Karpas-422 (cell line): Measurements from ENCODE around the gene AGXT2. TPM values are rescaled to one million over a fixed set of nuclear protein-coding genes. Genes with fewer than 3 reads are reported as not detected.

Experiments used
- DNase-seq: peaks from one replicate; pipeline ENCODE4 v3.0.0-alpha.2; 2015
- H2AFZ ChIP-seq: fragments of 200-600 bp; sonication (generic); 2 replicates; pipeline ENCODE4 v1.6.1; 2014; ENCODE audit warnings: antibody characterized with exemption, low read length, mixed read lengths
- H3K27ac ChIP-seq: fragments of 200-600 bp; sonication (generic); 2 replicates; pipeline ENCODE4 v1.5.1; 2014; ENCODE audit warnings: mild to moderate bottlenecking, low read length, moderate library complexity
- H3K27me3 ChIP-seq: fragments of 200-600 bp; sonication (generic); 2 replicates; pipeline ENCODE4 v1.6.1; 2014; ENCODE audit warnings: low read length, mixed read lengths
- H3K36me3 ChIP-seq: fragments of 200-600 bp; sonication (generic); 2 replicates; pipeline ENCODE4 v1.6.1; 2014; ENCODE audit warnings: low read length, mixed read lengths; ENCODE audit not compliant: insufficient read depth
- H3K4me1 ChIP-seq: fragments of 200-600 bp; sonication (generic); 2 replicates; pipeline ENCODE4 v1.6.1; 2014; ENCODE audit warnings: mild to moderate bottlenecking, low read length, mixed read lengths
- H3K4me2 ChIP-seq: fragments of 200-600 bp; sonication (generic); 2 replicates; pipeline ENCODE4 v1.6.1; 2014; ENCODE audit warnings: low read length, low read depth, mild to moderate bottlenecking; ENCODE audit not compliant: poor library complexity, severe bottlenecking
- H3K4me3 ChIP-seq: fragments of 200-600 bp; sonication (generic); 2 replicates; pipeline ENCODE4 v1.5.1; 2014; ENCODE audit warnings: mild to moderate bottlenecking, antibody characterized with exemption, low read length, mixed read lengths
- H3K79me2 ChIP-seq: fragments of 200-600 bp; sonication (generic); 2 replicates; pipeline ENCODE4 v1.6.1; 2014; ENCODE audit warnings: mild to moderate bottlenecking, low read length, mixed read lengths
- H3K9ac ChIP-seq: fragments of 200-600 bp; sonication (generic); 2 replicates; pipeline ENCODE4 v1.6.0; 2014; ENCODE audit warnings: low read length
- H3K9me2 ChIP-seq: fragments of 200-600 bp; sonication (generic), shearing (Covaris generic); replicated peaks from 2 replicates; pipeline ENCODE4 v1.6.0; 2014; ENCODE audit warnings: mild to moderate bottlenecking, low read length, moderate library complexity; ENCODE audit not compliant: insufficient read depth
- H3K9me3 ChIP-seq: fragments of 300-700, 200-600 bp; sonication (generic); 2 replicates; pipeline ENCODE4 v1.6.1; 2014; ENCODE audit warnings: low read length, mixed read lengths
- H4K20me1 ChIP-seq: fragments of 200-600 bp; sonication (generic); 2 replicates; pipeline ENCODE4 v1.6.1; 2014; ENCODE audit warnings: mild to moderate bottlenecking, antibody characterized with exemption, low read length, low read depth; ENCODE audit not compliant: insufficient read depth
- total RNA-seq: library from RNA; depleted of rRNA; stranded (reverse); fragments of >200 nt; shearing (Covaris generic); gene quantifications from 2 replicates; pipeline ENCODE4 v1.2.3, GENCODE V29; 2014; ENCODE audit warnings: low replicate concordance; rRNA removed

Gene AGXT2, protein sequence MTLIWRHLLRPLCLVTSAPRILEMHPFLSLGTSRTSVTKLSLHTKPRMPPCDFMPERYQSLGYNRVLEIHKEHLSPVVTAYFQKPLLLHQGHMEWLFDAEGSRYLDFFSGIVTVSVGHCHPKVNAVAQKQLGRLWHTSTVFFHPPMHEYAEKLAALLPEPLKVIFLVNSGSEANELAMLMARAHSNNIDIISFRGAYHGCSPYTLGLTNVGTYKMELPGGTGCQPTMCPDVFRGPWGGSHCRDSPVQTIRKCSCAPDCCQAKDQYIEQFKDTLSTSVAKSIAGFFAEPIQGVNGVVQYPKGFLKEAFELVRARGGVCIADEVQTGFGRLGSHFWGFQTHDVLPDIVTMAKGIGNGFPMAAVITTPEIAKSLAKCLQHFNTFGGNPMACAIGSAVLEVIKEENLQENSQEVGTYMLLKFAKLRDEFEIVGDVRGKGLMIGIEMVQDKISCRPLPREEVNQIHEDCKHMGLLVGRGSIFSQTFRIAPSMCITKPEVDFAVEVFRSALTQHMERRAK
- total RNA-seq = not detected in 2 replicates

DNA sequence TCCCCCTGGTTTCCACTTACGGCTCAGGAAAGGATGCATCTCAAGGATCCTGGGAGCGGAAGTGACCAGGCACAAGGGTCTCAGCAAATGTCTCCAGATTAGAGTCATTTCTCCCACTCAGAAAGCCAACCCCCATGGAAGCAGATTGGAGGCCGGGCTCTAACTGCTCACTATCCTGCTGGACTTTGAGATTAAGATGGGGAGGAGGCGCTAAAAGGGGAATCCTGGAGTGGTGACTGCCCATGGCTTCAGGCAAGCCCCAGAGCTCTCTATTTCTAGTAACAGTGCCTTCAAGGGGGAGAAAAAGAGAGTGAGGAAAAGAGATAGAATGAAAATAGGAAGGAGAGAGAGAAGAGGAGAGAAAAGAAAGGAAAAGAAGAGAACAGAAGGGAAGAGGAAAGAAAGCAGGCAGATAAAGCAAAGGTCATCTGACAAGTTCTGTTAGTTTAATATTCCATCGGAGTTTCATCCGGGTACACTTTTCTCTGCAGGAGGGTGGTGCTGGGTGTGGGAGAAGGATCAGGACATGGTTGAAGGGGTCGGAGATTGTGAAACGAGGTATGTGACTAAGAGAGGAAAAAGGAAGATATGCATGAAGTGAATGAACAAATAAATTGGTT is at the start of gene AGXT2:
TSS of gene AGXT2 (minus strand) at position 165 of the 620 bp plus-strand sequence. CDS start at position 108, 57 bp downstream.
- H3K9ac ChIP-seq = no peak within 1 kb of the TSS
- H3K4me1 ChIP-seq = no peaks in the 10 kb centered on the region
- no peaks in the 10 kb centered on the region for H3K9me3 ChIP-seq
- H3K4me3 ChIP-seq = no peak within 1 kb of the TSS
- no peaks in the 10 kb centered on the region for H4K20me1 ChIP-seq
- no peak for DNase-seq
- no peaks in the 10 kb centered on the region for H3K36me3 ChIP-seq
- no peak within 1 kb of the TSS for H3K27ac ChIP-seq
- H3K79me2 ChIP-seq = no peaks in the 10 kb centered on the region
- H3K4me2 ChIP-seq = no peak within 1 kb of the TSS
- H2AFZ ChIP-seq = no peak within 1 kb of the TSS
- H3K9me2 ChIP-seq = no peaks in the 10 kb centered on the region
- H3K27me3 ChIP-seq = no peaks in the 10 kb centered on the region

DNA sequence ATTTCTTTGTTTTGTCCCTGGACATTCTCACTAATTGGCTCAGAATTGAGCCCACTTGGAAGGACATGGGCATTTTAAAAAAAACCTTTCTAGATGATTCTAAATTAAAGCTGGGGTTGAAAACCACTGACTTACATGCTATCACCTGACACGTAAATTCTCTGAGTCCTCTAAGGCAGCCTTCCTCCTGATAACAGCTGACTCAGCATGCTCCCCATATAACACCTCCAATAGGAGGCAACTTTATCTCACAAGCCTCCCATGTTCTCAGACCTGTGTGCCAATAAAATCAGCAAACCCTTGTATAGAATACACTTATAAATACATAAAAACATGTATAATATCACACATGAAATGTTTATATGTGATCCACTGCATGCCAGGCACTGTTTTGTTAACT is 49.2 kb upstream of the AGXT2 start:
- Histone ChIP-seq H3K27ac (no peak overlapping the region), H3K4me2 (no peak overlapping the region), H3K36me3 (no peaks in the 10 kb centered on the region), H3K9me3 (no peaks in the 10 kb centered on the region), H3K9ac (no peak overlapping the region), H3K27me3 (no peaks in the 10 kb centered on the region), H3K4me1 (no peaks in the 10 kb centered on the region), H3K4me3 (no peak overlapping the region), H3K9me2 (no peaks in the 10 kb centered on the region), H3K79me2 (no peaks in the 10 kb centered on the region), H2AFZ (no peak overlapping the region), H4K20me1 (no peaks in the 10 kb centered on the region)
- no peak for DNase-seq

DNA sequence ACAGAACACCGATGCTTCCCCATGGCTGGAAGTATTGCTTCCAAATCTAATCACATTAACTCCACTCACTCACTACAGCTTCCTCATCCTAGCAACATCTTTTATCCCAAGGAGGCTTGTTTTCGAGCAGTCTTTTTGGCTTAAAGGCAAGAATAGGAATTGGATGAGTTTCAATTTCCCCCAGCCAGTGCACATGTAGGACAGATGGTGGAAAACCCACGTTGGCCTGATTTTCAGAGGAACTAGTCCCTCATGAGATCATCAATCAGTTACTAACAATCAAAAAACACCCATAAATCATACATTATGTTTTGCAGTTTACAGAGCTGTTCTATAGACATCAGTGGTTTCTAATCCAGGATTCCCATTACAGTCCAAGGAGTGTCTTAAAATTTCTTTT is 48.5 kb upstream of the AGXT2 start:
- Histone ChIP-seq H3K27ac (no peak overlapping the region), H3K9ac (no peak overlapping the region), H3K9me2 (no peaks in the 10 kb centered on the region), H3K27me3 (no peaks in the 10 kb centered on the region), H4K20me1 (no peaks in the 10 kb centered on the region), H3K36me3 (no peaks in the 10 kb centered on the region), H2AFZ (no peak overlapping the region), H3K4me1 (no peaks in the 10 kb centered on the region), H3K4me3 (no peak overlapping the region), H3K79me2 (no peaks in the 10 kb centered on the region), H3K4me2 (no peak overlapping the region), H3K9me3 (no peaks in the 10 kb centered on the region)
- no peak for DNase-seq

DNA sequence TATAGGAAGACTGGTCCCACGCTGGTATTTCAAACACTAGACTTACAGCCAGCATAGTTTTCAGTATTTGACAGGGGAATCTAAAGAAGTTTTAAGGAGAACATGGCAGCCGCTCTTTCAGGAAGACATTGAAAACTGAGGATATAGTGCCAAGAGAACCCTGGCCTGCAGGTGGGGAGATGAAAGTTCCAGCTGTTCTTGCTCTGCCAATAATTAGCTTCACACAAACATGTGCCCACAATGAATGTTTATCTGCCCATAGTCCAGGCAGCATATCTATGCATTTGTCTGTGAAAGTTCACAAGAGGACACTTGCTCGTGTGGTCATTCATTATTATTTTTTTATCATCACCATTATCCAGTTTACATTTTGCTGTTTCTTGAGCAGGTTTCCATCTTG is 47.6 kb upstream of the AGXT2 start:
- Histone ChIP-seq H3K9ac (no peak overlapping the region), H4K20me1 (no peaks in the 10 kb centered on the region), H3K4me2 (no peak overlapping the region), H3K9me2 (no peaks in the 10 kb centered on the region), H3K4me3 (no peak overlapping the region), H2AFZ (no peak overlapping the region), H3K4me1 (no peaks in the 10 kb centered on the region), H3K79me2 (no peaks in the 10 kb centered on the region), H3K27me3 (no peaks in the 10 kb centered on the region), H3K9me3 (no peaks in the 10 kb centered on the region), H3K27ac (no peak overlapping the region), H3K36me3 (no peaks in the 10 kb centered on the region)
- no peak for DNase-seq

DNA sequence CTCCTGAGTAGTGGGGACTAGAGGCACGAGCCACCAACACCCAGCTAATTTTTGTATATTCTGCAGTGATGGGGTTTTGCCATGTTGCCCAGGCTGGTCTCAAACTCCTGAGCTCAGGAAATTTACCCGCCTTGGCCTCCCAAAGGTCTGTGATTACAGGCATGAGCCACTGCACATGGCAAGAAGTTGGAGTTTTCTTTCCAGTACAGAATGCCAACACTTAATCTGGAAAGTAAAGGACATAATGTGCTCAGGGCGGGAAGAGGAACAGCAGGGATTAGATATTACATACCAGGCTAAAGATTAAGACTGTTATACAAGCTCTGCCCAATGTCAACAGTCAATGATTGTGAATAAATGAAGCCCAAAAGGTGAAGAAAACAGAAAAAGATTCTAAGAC is 47.2 kb upstream of the AGXT2 start:
- Histone ChIP-seq H3K9me2 (no peaks in the 10 kb centered on the region), H3K27ac (no peak overlapping the region), H3K27me3 (no peaks in the 10 kb centered on the region), H3K4me3 (no peak overlapping the region), H3K36me3 (no peaks in the 10 kb centered on the region), H3K9ac (no peak overlapping the region), H2AFZ (no peak overlapping the region), H4K20me1 (no peaks in the 10 kb centered on the region), H3K4me1 (no peaks in the 10 kb centered on the region), H3K79me2 (no peaks in the 10 kb centered on the region), H3K4me2 (no peak overlapping the region), H3K9me3 (no peaks in the 10 kb centered on the region)
- DNase-seq = no peak

DNA sequence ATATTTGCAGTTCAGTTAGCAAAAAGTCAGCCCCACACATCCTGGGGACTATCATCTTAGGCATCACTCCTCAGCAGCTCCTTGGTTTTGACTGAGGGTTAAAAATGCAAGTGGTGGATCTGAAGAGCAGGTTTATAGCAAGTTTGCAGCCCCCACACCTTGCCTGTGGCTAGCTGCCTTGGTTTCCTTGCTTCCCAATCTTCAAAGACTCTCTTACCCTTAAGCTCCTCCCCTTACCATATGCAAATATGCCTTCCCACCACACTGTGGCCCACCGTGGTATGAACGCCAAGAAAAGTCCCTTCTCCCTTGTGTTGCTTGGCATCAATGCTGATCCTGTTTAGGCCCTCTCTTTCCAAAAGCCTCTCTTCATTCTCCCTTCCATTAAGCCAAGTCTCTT is 45.0 kb upstream of the AGXT2 start:
- no peaks in the 10 kb centered on the region for H3K27me3 ChIP-seq
- H3K4me1 ChIP-seq = no peaks in the 10 kb centered on the region
- DNase-seq = no peak
- no peak overlapping the region for H2AFZ ChIP-seq
- H3K27ac ChIP-seq = no peak overlapping the region
- no peak overlapping the region for H3K9ac ChIP-seq
- H3K4me2 ChIP-seq = no peak overlapping the region
- H3K4me3 ChIP-seq = no peak overlapping the region
- no peaks in the 10 kb centered on the region for H3K36me3 ChIP-seq
- H3K9me3 ChIP-seq = no peaks in the 10 kb centered on the region
- no peaks in the 10 kb centered on the region for H4K20me1 ChIP-seq
- no peaks in the 10 kb centered on the region for H3K79me2 ChIP-seq
- H3K9me2 ChIP-seq = no peaks in the 10 kb centered on the region

DNA sequence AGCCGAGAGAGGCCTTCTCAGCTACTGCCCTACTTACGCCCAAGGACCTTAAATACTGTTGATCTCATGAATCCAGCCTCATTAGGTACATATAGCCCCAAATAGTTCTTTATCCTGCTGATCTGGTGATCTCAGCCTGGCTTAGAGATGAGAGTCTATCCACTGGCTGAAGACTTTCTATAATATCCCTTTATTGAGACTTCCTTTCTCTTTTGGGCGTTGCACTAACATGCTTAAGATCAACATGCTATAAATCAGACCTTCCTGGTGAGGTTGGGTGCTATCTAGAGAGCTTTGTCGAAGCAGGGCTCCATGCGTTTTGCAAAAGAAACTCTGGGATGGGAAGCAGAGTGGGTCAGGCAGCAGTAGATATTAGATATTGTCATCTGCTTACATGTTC is 44.0 kb upstream of the AGXT2 start:
- H3K27ac ChIP-seq = no peak overlapping the region
- H3K4me2 ChIP-seq = no peak overlapping the region
- no peak overlapping the region for H3K9ac ChIP-seq
- no peak overlapping the region for H3K4me3 ChIP-seq
- H3K9me2 ChIP-seq = no peaks in the 10 kb centered on the region
- no peak for DNase-seq
- no peaks in the 10 kb centered on the region for H3K36me3 ChIP-seq
- no peaks in the 10 kb centered on the region for H3K79me2 ChIP-seq
- no peaks in the 10 kb centered on the region for H3K9me3 ChIP-seq
- no peaks in the 10 kb centered on the region for H4K20me1 ChIP-seq
- no peaks in the 10 kb centered on the region for H3K4me1 ChIP-seq
- no peak overlapping the region for H2AFZ ChIP-seq
- H3K27me3 ChIP-seq = no peaks in the 10 kb centered on the region
